Hypothalamus (tissue), 51 donors: Measurements from ENCODE around the gene CALML3.
"Not testable (repeated sequence)": the region's sequence is repeated elsewhere in the genome, so short reads cannot be mapped to it uniquely, and the experiment has no call there.

Experiments used
- DNase-seq, 51 donors: peaks; one replicate each; lab custom pipeline; 2025; lab: John Stamatoyannopoulos, UW

CALML3 gene

DNA sequence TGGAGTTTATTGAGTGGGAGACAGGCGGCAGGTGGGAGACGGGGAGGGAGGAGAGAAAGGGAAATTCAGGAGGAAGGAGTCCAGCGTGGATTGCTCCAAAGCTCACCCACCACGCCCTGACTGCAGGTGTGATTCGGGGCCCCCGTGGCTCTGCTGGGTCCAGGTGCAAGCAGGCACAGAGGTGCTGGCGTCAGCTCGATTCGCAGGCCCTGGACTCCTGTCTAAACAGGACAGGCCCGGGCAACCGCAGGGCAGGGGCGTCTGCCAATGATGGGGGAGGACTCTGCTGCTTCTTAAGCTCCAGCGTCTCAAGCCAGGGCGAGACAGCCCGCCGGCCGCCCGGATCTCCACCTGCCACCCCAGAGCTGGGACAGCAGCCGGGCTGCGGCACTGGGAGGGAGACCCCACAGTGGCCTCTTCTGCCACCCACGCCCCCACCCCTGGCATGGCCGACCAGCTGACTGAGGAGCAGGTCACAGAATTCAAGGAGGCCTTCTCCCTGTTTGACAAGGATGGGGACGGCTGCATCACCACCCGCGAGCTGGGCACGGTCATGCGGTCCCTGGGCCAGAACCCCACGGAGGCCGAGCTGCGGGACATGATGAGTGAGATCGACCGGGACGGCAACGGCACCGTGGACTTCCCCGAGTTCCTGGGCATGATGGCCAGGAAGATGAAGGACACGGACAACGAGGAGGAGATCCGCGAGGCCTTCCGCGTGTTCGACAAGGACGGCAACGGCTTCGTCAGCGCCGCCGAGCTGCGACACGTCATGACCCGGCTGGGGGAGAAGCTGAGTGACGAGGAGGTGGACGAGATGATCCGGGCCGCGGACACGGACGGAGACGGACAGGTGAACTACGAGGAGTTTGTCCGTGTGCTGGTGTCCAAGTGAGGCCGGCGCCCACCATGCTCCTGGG lies at the start of gene CALML3:
TSS of gene CALML3 (plus strand) at position 321 of the 920 bp plus-strand sequence. CDS start at position 446, 125 bp downstream.
- no peak for DNase-seq

GRCh38 chr10:5475088-5475487 lies 49.7 kb upstream of the CALML3 start:
- DNase-seq = not testable (repeated sequence)

- not testable (repeated sequence) for DNase-seq
Measured at GRCh38 chr10:5475974-5476807, 48.6 kb upstream of the CALML3 start.

GRCh38 chr10:5476918-5477525 lies 47.7 kb upstream of the CALML3 start:
- DNase-seq = no peak

DNA sequence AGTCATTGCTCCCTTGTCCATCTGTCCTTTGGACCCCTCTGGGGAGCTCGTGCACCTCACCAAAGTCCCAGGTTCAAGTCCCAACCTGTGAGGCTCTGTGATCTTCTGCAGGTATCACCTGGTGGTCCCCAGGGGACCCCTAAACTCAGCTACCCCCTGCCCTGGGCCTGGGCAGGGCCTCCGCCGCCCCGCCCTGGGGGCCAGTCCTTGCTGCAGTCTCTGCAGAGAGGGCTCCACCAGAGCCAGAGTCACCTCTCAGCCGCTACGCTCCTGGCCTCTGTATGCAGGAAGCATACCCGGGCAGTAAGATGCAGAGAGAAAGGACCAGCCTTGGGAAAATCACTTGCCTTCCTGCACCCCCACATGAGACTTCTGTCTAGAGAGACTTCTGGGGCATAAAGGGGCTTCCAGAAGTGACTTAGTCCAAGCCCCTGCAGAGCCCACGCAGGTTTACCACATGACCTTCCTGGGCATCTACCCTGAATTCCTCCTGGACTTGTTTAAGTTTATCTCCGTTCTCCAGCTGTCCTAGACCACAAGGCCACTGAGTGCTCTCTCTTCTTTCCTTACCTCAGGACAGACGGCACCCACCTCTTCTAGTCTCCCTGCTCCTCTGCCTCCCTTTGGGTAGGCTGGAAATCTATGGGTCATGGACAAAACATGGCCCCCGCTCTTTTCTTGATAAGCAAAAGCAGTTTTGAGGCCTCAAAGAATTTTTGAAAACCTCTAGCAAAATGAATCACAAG lies 46.6 kb upstream of the CALML3 start:
- DNase-seq = no peak

GRCh38 chr10:5478694-5479305 lies 46.0 kb upstream of the CALML3 start:
- no peak for DNase-seq

- no peak for DNase-seq
Measured at GRCh38 chr10:5479481-5480161, 45.1 kb upstream of the CALML3 start.

DNA sequence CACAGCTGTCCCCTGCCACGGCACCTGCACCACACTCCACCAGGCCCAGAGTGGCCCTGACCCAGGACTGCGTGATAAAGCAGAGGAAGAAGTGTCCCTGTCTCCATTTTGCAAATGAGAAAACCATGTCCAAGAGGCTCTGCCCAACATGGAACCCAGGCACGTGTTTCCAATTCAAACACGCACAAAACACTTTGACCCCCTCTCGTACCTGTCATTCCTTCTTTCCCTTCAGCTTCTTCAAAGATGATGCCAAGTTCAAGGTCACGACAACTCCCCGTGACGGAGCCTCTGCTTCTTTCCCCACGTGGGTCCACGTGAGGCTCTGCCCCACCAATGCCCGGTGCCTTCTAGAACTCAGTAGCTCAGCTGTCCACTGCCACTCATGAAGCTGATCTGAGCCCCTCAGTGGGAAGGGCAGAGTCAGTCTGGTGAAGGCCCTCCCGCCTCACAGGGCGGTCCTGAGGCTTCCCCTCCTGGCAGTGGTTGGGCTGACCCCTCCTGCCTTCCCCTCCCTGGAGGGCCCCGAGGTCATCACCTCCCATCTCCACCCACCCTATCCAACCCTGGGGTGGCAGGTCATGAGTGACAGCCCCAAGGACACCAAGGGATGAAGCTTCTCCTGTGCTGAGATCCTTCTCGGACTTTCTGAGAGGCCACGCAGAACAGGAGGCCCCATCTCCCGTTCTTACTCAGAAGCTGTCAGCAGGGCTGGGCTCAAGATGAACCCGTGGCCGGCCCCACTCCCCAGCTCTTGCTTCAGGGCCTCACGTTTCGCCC lies 44.4 kb upstream of the CALML3 start:
- no peak for DNase-seq

DNA sequence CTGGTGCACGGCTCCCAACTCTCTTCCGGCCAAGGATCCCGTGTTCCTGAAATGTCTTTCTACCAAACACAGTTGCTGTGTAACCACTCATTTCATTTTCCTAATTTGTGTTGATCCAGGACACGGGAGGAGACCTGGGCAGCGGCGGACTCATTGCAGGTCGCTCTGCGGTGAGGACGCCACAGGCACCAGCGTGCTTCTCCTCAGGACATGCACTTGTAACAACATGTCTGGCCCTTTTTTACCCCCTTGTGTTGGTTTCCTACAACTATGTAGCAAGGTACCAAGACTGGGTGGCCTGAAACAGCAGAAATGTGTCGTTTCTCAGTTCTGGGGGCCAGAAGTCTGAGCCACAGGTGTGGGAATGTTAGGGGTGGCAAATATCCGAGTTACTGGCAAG lies 43.6 kb upstream of the CALML3 start:
- DNase-seq = no peak

- DNase-seq = no peak
Measured at GRCh38 chr10:5482016-5482415, 42.7 kb upstream of the CALML3 start.

- DNase-seq = no peak
Measured at GRCh38 chr10:5484205-5484604, 40.6 kb upstream of the CALML3 start.

GRCh38 chr10:5485290-5485689 lies 39.5 kb upstream of the CALML3 start:
- DNase-seq = no peak

DNA sequence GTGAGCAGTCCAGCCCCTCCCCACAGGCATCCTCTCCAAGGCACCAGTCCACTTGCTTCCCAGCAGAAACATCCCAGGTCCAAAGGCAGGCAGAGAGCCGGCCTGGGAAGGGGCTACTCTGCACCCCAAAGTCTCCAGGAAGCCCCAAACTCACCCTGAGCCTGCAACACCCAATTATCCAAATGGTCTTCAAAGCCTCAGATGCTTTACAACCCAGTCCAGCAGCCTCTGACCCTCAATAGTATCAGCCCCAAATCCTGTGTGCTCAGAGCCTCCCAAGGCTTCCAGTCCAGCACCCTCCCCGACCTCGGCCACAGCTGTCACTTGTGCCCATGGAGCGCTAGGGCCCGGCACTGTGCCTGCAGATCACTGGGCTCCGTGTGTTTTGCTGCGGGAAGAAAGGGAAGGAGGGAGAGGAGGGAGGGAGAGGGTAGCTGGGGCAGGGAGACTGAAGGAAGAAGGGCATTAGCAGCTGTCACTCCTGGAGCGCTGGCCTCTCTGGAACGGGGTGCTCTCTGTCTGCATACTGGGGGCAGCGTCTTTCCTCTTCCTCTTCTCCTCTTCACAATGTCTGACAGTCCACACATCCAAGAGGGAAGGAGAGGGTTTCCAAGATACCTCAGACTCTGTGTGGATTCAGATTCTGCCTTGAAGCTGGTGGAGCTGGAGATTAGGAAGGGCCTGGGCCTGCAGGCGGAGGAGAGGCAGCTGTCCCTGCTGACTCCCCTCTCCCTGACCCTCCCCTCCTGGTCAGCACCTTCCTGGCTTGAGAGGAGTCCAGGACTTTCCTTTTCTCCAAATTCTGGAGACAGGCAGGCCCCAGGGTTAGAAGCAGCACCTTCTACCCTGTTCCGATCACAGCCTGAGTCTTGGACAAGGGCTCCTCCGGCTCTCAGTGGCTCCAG lies 38.6 kb upstream of the CALML3 start:
- DNase-seq = no peak

GRCh38 chr10:5486853-5487235 lies 37.9 kb upstream of the CALML3 start:
- no peak for DNase-seq

DNA sequence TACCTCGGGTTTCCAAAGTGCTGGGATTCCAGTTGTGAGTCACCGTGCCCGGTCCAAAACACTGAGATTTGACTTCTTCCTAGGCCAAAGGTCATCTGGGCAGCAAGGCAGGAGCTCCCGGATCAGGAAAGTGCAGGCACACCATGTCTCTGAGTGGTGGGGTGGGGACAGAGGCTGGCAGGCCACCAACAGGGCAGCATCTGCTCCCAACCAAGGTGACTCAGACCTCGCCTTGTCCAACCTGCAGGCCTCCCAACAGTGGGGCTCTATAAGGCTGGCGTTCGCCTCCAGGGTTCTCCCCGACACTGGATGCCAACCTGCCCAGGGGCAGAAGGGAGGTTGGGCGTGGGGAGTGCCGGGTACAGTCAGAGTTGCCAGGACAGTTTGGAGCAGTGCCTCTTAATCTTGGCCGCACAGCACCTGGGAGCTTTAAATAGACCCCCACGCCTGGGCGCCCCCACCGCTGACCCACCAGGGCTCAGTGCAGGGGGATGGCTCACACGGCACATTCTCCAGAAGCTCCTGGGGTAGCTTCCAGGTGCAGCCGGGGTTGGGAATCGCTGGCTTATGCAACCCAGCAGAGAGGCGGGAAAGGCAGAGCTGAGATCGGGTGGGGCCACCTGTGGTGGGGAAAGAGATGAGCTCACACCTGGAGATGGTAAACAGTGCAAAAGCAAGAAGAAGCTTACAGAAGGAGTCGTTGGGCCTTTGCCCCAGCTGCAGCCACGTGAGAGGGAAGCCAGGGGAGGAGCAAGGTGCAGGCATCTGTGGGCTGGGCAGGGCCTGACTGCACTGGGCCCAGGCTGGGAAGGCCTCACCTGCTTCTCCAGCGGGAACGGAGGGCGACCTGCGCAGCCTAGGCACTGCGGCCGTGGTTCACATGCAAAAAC lies 36.2 kb upstream of the CALML3 start:
- no peak for DNase-seq

GRCh38 chr10:5490032-5490431 lies 34.7 kb upstream of the CALML3 start:
- no peak for DNase-seq
